Astrocyte of the spinal cord (primary cell): ENCODE results near the gene CYTH4.
A peak's percentile ranks its signal among the peaks of the same experiment; 100 is the strongest.

ENCODE experiments used
- DNase-seq: peaks from one replicate; pipeline ENCODE4 v3.0.0; 2011; ENCODE audit warnings: low read depth, low spot score
- H3K4me3 ChIP-seq: 2 replicates; pipeline ENCODE4 v1.5.1; 2011; ENCODE audit warnings: low read depth, mild to moderate bottlenecking, low read length, moderate library complexity
- in situ Hi-C: cut with HindIII; loops from 2 replicates; pipeline ENCODE4 v1.10.0; 2017; ENCODE audit warnings: low sequenced_read_pairs
- TF ChIP-seq, protein P1 (sequence below): IDR thresholded peaks from 2 replicates; pipeline ENCODE4 v1.5.1; 2012; ENCODE audit warnings: low read depth, mild to moderate bottlenecking, low read length, inconsistent platforms

Gene CYTH4

DNA sequence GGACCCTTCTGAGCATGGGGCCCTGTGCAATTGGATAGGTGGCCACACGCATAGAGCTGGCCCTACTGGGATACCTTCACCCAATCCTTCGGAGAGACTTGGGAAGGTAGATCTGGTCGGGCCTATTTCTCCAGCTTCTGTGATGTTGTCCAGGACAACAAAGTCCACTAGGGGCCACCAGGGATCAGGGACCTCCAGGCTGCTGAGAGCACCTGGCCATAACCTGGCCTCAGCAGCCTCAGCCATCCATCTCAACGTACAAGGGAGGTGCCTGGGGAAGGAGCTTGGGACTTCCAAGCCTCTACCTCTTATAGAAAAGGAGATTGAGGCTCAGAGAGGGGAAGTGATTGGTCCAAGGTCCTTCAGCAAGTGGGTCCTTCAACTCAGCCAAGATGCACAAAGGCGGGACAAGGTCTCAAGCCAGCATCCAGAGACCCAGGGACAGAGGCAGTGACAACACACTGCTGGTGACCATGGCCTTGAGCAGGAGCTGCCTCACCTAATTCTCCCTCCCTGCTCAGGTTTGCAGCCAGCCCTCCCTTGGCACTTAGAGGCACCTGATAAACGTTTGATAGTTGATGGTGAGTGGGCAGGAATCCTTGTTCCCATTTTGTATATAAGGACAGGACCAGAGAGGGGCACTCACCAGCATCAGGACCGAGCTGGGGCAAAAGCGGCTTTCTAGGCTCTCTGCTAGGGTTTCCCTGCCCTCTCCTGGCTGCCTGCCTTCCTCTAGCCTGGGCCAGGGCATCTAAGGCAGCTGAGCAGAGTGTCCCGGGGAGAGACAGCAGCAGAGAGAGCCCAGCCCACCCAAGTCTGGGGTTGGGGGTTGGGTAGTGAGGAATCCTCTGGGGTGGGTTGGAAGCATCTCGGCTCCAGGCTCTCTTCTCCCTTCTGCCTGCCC lies 42.7 kb upstream of the CYTH4 start:
- no peak overlapping the region for H3K4me3 ChIP-seq
- TF ChIP-seq, protein P1, sequence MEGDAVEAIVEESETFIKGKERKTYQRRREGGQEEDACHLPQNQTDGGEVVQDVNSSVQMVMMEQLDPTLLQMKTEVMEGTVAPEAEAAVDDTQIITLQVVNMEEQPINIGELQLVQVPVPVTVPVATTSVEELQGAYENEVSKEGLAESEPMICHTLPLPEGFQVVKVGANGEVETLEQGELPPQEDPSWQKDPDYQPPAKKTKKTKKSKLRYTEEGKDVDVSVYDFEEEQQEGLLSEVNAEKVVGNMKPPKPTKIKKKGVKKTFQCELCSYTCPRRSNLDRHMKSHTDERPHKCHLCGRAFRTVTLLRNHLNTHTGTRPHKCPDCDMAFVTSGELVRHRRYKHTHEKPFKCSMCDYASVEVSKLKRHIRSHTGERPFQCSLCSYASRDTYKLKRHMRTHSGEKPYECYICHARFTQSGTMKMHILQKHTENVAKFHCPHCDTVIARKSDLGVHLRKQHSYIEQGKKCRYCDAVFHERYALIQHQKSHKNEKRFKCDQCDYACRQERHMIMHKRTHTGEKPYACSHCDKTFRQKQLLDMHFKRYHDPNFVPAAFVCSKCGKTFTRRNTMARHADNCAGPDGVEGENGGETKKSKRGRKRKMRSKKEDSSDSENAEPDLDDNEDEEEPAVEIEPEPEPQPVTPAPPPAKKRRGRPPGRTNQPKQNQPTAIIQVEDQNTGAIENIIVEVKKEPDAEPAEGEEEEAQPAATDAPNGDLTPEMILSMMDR: no peak
- no peak for DNase-seq
- in situ Hi-C loops: no loop called here

DNA sequence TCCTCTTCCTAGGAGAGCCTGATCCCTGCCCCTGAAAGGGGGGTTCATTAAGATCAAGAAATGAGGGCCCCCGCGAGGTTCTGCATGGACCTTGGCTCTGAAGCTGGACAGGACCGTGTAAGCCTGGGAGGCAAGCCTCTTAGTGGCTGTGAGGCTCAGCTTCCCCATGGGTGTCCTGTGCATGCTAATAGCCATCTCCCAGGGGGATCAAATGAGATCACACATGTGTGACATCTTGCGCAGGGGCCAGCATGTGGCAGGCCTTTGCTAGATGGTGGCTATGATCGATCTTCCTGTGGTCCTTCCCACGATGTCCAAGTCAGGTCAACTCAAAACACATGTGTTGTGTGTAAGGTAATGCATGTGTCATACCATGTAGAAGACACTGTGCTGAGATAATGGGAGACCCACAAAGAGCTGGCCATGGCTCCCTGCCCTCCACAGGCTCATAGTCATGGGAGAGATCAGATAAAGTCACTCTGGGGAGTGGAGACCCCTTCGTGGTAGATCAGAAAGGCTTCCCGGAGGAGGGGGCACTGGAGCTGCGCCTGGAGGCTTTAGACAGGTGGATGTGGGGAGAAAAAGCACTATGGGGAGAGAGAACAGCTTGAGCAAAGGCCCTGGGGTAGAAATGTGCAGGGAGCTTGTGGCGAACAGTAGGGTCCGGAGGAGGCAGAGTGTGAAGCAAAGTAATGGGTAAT lies 41.9 kb upstream of the CYTH4 start:
- in situ Hi-C loops: no loop called here
- H3K4me3 ChIP-seq: no peak overlapping the region
- DNase-seq: no peak
- TF ChIP-seq, protein P1: no peak

GRCh38 chr22:37240941-37241320 lies 41.4 kb upstream of the CYTH4 start:
- TF ChIP-seq, protein P1: no peak
- DNase-seq: no peak
- H3K4me3 ChIP-seq: no peak overlapping the region
- in situ Hi-C loops: no loop called here

- TF ChIP-seq, protein P1: no peak
- in situ Hi-C loops: no loop called here
- H3K4me3 ChIP-seq: no peak overlapping the region
- DNase-seq: no peak
These were observed 40.8 kb upstream of the CYTH4 start for GRCh38 chr22:37241351-37242142.

DNA sequence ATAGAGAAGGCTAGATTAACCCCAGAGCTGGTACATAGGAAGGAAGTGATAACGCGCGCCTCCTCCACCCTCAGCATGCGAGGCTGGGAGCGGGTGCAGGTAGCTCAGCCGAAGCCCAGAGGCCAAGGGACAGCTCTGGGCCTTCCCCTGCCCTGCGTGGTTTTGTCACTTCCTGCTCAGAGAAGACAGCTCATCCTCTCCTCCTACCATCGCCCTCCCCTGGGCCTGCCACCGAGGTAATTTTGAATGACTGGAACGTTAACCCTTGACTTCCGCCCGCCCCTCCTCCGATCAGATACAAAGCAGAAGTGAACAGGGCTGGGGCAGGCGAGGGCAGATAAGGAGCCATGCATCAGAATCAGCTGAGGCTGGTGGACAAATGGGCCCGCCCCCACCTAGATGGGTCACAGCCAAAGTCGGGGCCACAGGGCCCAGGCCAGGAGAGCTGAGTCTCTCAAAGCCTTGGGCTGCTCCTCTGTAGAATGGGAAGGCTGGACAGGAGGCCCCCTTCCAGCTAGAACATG lies 39.9 kb upstream of the CYTH4 start:
- no peak for DNase-seq
- in situ Hi-C loops: no loop called here
- TF ChIP-seq, protein P1: no peak
- no peak overlapping the region for H3K4me3 ChIP-seq

GRCh38 chr22:37243402-37244113 lies 38.8 kb upstream of the CYTH4 start:
- TF ChIP-seq, protein P1: no peak
- DNase-seq: no peak
- H3K4me3 ChIP-seq: peak overlapping the region; percentile 39
- in situ Hi-C loops: no loop called here
